GM23338 (cell line): ENCODE measurements around the gene SNX21. TPM values are rescaled to one million over a fixed set of nuclear protein-coding genes. Genes with fewer than 3 reads are reported as not detected.

ENCODE experiments used
- ATAC-seq: fragments of 200-7000 bp; cut with Tn5 transposase; 3 replicates; pipeline ENCODE4 v1.9.1; 2020
- DNase-seq: peaks from one replicate; pipeline ENCODE4 v3.0.0-alpha.2; 2015; ENCODE audit warnings: low spot score
- H2AFZ ChIP-seq: fragments of 200-600 bp; sonication (generic); 2 replicates; pipeline ENCODE4 v1.8.0; 2016; ENCODE audit warnings: antibody characterized with exemption, mild to moderate bottlenecking, moderate library complexity
- H3F3A ChIP-seq: fragments of 200-600 bp; sonication (generic); replicated peaks from 2 replicates; pipeline ENCODE4 v1.8.0; 2017; ENCODE audit warnings: antibody characterized with exemption, mixed run types, low read depth
- H3K27ac ChIP-seq: fragments of 200-600 bp; sonication (generic); 2 replicates; pipeline ENCODE4 v1.6.1; 2016; ENCODE audit warnings: low read depth
- H3K27me3 ChIP-seq: fragments of 200-600 bp; sonication (generic); 2 replicates; pipeline ENCODE4 v1.8.0; 2016; ENCODE audit warnings: mild to moderate bottlenecking, mixed run types, moderate library complexity; ENCODE audit not compliant: insufficient read depth
- H3K36me3 ChIP-seq: fragments of 200-600 bp; sonication (generic); 2 replicates; pipeline ENCODE4 v1.8.0; 2016; ENCODE audit warnings: mild to moderate bottlenecking; ENCODE audit not compliant: insufficient read depth
- H3K4me1 ChIP-seq: fragments of 200-600 bp; sonication (generic); 2 replicates; pipeline ENCODE4 v1.8.0; 2016; ENCODE audit warnings: mild to moderate bottlenecking, moderate library complexity; ENCODE audit not compliant: insufficient read depth
- H3K4me2 ChIP-seq: fragments of 200-600 bp; sonication (generic); 2 replicates; pipeline ENCODE4 v1.7.1; 2017; ENCODE audit warnings: mixed run types
- H3K4me3 ChIP-seq: fragments of 200-600 bp; sonication (generic); 2 replicates; pipeline ENCODE4 v1.6.1; 2016; ENCODE audit warnings: mixed run types
- H3K79me2 ChIP-seq: fragments of 200-600 bp; sonication (generic); replicated peaks from 2 replicates; pipeline ENCODE4 v1.8.0; 2017; ENCODE audit warnings: mild to moderate bottlenecking; ENCODE audit not compliant: insufficient read depth
- H3K9me2 ChIP-seq: fragments of 200-600 bp; sonication (generic); 2 replicates; pipeline ENCODE4 v1.8.0; 2017; ENCODE audit not compliant: insufficient read depth
- H4K20me1 ChIP-seq: fragments of 200-600 bp; sonication (generic); replicated peaks from 2 replicates; pipeline ENCODE4 v1.8.0; 2017; ENCODE audit warnings: mild to moderate bottlenecking; ENCODE audit not compliant: insufficient read depth
- H3K27ac Mint-ChIP-seq: 2 replicates; pipeline ENCODE4 v1.8.0; 2020; ENCODE audit warnings: inconsistent platforms, mild to moderate bottlenecking, moderate library complexity, mixed read lengths
- H3K27me3 Mint-ChIP-seq: 3 replicates; pipeline ENCODE4 v1.8.0; 2022; ENCODE audit warnings: low read depth, mild to moderate bottlenecking, moderate library complexity, mixed read lengths, inconsistent platforms; ENCODE audit not compliant: insufficient read depth, poor library complexity
- H3K36me3 Mint-ChIP-seq: 3 replicates; pipeline ENCODE4 v1.8.0; 2021; ENCODE audit warnings: low read depth, mild to moderate bottlenecking, inconsistent platforms, moderate library complexity, mixed read lengths
- H3K4me1 Mint-ChIP-seq: 3 replicates; pipeline ENCODE4 v1.8.0; 2020; ENCODE audit warnings: mild to moderate bottlenecking, inconsistent platforms, mixed read lengths
- H3K4me3 Mint-ChIP-seq: 3 replicates; pipeline ENCODE4 v1.8.0; 2021; ENCODE audit warnings: moderate library complexity, mild to moderate bottlenecking, inconsistent platforms, mixed read lengths
- H3K9me3 Mint-ChIP-seq: 3 replicates; pipeline ENCODE4 v1.8.0; 2020; ENCODE audit warnings: moderate library complexity, mild to moderate bottlenecking, inconsistent platforms, mixed read lengths
- CREB1 ChIP-seq: fragments of 250-450 bp; sonication (Bioruptor Pico); IDR thresholded peaks from 2 replicates; pipeline ENCODE4 v1.5.0; 2020; ENCODE audit warnings: low read depth, mild to moderate bottlenecking, moderate library complexity
- EZH2 ChIP-seq: fragments of 200-600 bp; sonication (generic); IDR thresholded peaks from one replicate; pipeline ENCODE4 v1.8.0; 2017; ENCODE audit warnings: antibody characterized with exemption, mild to moderate bottlenecking, low read depth; ENCODE audit not compliant: unreplicated experiment
- EZH2phosphoT487 ChIP-seq: fragments of 200-600 bp; sonication (generic); IDR thresholded peaks from one replicate; pipeline ENCODE4 v1.8.1; 2018; ENCODE audit warnings: antibody characterized with exemption; ENCODE audit not compliant: unreplicated experiment
- JUNB ChIP-seq: IDR thresholded peaks from one replicate; pipeline ENCODE4 v1.6.1; 2016; ENCODE audit warnings: antibody characterized with exemption; ENCODE audit not compliant: unreplicated experiment
- NANOG ChIP-seq: IDR thresholded peaks from 2 replicates; pipeline ENCODE4 v1.6.1; 2016; ENCODE audit warnings: antibody characterized with exemption, borderline replicate concordance
- POLR2AphosphoS5 ChIP-seq: IDR thresholded peaks from 2 replicates; pipeline ENCODE4 v1.6.1; 2016; ENCODE audit warnings: antibody characterized with exemption, low read depth
- STAT1 ChIP-seq: IDR thresholded peaks from one replicate; pipeline ENCODE4 v1.6.1; 2016; ENCODE audit warnings: antibody characterized with exemption; ENCODE audit not compliant: unreplicated experiment
- ZNF114 ChIP-seq: fragments of 250-450 bp; sonication (Bioruptor Pico); IDR thresholded peaks from 2 replicates; pipeline ENCODE4 v1.5.0; 2020; ENCODE audit warnings: mild to moderate bottlenecking, moderate library complexity
- ZNF331 ChIP-seq: fragments of 250-450 bp; sonication (Bioruptor Pico); IDR thresholded peaks from 2 replicates; pipeline ENCODE4 v1.5.0; 2020; ENCODE audit warnings: low read depth, mild to moderate bottlenecking, moderate library complexity
- polyA plus RNA-seq: library from polyadenylated mRNA; unstranded; fragments of >200 nt; fragmentation: Nextera tagmentation; extraction: Ambion mirVana; gene quantifications from 2 replicates; pipeline ENCODE4 v1.2.1, GENCODE V29; 2016
- total RNA-seq: library from RNA; depleted of rRNA; stranded (reverse); fragments of >200 nt; shearing (Covaris generic); gene quantifications from 2 replicates; pipeline ENCODE4 v1.2.3, GENCODE V29; 2014
- TF ChIP-seq, protein P1 (sequence below): IDR thresholded peaks from 2 replicates; pipeline ENCODE4 v1.6.1; 2016; ENCODE audit warnings: antibody characterized with exemption
- TF ChIP-seq, protein P2 (sequence below): IDR thresholded peaks from one replicate; pipeline ENCODE4 v1.6.1; 2018; ENCODE audit warnings: antibody characterized with exemption; ENCODE audit not compliant: unreplicated experiment
- TF ChIP-seq, protein P3 (sequence below): fragments of 250-450 bp; sonication (Bioruptor Pico); IDR thresholded peaks from 2 replicates; pipeline ENCODE4 v1.5.0; 2020; ENCODE audit warnings: mild to moderate bottlenecking, moderate library complexity
- TF ChIP-seq, protein P4 (sequence below), 2 experiments: fragments of 200-600 bp in 1 of 2; sonication (generic) in 1 of 2; conservative IDR thresholded peaks; 2 replicates each; pipeline versions ENCODE4 v1.5.1 to v1.6.1; 2016 to 2017; ENCODE audit warnings: antibody characterized with exemption in 2 of 2, low read depth in 2 of 2, mild to moderate bottlenecking in 2 of 2, moderate library complexity in 1 of 2

SNX21 gene
- total and polyA plus RNA-seq, 2 experiments from 2014 or later, result 13.3 to 31.5 TPM

DNA sequence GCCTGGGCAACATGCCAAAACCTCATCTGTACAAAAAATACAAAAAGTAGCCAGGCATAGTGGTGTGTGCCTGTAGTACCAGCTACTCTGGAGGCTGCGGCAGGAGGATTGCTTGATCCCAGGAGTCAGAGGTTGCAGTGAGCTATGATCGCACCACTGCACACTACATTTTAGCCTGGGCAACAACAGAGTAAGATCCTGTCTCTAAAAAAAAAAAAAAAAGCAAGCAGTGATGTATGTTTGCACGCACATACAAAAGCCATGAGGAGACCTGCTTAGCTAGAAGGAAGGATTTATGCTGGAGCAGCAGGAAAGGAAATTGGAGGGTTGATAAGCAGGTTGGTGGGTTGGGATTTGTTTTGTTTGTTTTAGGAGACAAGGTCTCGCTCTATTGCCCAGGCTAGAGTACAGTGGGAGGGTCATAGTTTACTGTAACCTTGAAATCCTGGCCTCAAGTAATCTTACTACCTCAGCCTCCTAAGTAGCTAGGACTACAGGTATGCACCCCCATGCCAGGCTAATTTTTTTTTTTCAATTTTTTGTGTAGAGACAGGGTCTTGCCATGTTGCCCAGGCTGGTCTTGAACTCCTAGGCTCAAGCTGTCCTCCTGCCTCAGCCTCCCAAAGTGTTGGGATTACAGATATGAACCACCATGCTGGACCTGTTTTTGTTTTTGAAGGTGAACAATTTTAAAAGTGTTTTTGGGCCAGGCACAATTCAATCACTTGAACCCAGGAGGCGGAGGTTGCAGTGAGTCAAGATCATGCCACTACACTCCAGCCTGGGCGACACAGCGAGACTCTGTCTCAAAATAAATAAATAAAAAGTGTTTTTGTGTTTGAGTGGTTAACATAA, 27.8 kb downstream of the SNX21 start:
- Histone ChIP-seq H3K79me2 (peaks cover 12% of the 10 kb centered on the region), H3K4me2 (no peak overlapping the region), H2AFZ (no peak overlapping the region), H3K27me3 (no peaks in the 10 kb centered on the region), H4K20me1 (no peaks in the 10 kb centered on the region), H3F3A (no peaks in the 10 kb centered on the region), H3K36me3 (0 out of 2 replicates have a peak, but pooled peaks cover 3% of the 10 kb centered on the region), H3K27ac (no peak overlapping the region), H3K9me2 (no peaks in the 10 kb centered on the region), H3K4me3 (no peak overlapping the region), H3K4me1 (peaks cover 21% of the 10 kb centered on the region)
- Mint-ChIP-seq H3K27me3 (peaks cover 3% of the 10 kb centered on the region), H3K4me3 (no peak overlapping the region), H3K4me1 (peaks cover 24% of the 10 kb centered on the region), H3K36me3 (peaks cover 3% of the 10 kb centered on the region; the same call in 2 of the 3 replicates), H3K9me3 (no peaks in the 10 kb centered on the region), H3K27ac (no peak overlapping the region)
- TF ChIP-seq ZNF331 (no peak), POLR2AphosphoS5 (no peak), EZH2phosphoT487 (no peak), CREB1 (CRISPR knock-in tag) (no peak), ZNF114 (CRISPR knock-in tag) (no peak), EZH2 (no peak), JUNB (no peak), STAT1 (no peak), NANOG (no peak)
- TF ChIP-seq, protein P1, sequence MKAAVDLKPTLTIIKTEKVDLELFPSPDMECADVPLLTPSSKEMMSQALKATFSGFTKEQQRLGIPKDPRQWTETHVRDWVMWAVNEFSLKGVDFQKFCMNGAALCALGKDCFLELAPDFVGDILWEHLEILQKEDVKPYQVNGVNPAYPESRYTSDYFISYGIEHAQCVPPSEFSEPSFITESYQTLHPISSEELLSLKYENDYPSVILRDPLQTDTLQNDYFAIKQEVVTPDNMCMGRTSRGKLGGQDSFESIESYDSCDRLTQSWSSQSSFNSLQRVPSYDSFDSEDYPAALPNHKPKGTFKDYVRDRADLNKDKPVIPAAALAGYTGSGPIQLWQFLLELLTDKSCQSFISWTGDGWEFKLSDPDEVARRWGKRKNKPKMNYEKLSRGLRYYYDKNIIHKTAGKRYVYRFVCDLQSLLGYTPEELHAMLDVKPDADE, result no peak
- TF ChIP-seq, protein P2, sequence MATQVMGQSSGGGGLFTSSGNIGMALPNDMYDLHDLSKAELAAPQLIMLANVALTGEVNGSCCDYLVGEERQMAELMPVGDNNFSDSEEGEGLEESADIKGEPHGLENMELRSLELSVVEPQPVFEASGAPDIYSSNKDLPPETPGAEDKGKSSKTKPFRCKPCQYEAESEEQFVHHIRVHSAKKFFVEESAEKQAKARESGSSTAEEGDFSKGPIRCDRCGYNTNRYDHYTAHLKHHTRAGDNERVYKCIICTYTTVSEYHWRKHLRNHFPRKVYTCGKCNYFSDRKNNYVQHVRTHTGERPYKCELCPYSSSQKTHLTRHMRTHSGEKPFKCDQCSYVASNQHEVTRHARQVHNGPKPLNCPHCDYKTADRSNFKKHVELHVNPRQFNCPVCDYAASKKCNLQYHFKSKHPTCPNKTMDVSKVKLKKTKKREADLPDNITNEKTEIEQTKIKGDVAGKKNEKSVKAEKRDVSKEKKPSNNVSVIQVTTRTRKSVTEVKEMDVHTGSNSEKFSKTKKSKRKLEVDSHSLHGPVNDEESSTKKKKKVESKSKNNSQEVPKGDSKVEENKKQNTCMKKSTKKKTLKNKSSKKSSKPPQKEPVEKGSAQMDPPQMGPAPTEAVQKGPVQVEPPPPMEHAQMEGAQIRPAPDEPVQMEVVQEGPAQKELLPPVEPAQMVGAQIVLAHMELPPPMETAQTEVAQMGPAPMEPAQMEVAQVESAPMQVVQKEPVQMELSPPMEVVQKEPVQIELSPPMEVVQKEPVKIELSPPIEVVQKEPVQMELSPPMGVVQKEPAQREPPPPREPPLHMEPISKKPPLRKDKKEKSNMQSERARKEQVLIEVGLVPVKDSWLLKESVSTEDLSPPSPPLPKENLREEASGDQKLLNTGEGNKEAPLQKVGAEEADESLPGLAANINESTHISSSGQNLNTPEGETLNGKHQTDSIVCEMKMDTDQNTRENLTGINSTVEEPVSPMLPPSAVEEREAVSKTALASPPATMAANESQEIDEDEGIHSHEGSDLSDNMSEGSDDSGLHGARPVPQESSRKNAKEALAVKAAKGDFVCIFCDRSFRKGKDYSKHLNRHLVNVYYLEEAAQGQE, result no peak
- TF ChIP-seq, protein P3, sequence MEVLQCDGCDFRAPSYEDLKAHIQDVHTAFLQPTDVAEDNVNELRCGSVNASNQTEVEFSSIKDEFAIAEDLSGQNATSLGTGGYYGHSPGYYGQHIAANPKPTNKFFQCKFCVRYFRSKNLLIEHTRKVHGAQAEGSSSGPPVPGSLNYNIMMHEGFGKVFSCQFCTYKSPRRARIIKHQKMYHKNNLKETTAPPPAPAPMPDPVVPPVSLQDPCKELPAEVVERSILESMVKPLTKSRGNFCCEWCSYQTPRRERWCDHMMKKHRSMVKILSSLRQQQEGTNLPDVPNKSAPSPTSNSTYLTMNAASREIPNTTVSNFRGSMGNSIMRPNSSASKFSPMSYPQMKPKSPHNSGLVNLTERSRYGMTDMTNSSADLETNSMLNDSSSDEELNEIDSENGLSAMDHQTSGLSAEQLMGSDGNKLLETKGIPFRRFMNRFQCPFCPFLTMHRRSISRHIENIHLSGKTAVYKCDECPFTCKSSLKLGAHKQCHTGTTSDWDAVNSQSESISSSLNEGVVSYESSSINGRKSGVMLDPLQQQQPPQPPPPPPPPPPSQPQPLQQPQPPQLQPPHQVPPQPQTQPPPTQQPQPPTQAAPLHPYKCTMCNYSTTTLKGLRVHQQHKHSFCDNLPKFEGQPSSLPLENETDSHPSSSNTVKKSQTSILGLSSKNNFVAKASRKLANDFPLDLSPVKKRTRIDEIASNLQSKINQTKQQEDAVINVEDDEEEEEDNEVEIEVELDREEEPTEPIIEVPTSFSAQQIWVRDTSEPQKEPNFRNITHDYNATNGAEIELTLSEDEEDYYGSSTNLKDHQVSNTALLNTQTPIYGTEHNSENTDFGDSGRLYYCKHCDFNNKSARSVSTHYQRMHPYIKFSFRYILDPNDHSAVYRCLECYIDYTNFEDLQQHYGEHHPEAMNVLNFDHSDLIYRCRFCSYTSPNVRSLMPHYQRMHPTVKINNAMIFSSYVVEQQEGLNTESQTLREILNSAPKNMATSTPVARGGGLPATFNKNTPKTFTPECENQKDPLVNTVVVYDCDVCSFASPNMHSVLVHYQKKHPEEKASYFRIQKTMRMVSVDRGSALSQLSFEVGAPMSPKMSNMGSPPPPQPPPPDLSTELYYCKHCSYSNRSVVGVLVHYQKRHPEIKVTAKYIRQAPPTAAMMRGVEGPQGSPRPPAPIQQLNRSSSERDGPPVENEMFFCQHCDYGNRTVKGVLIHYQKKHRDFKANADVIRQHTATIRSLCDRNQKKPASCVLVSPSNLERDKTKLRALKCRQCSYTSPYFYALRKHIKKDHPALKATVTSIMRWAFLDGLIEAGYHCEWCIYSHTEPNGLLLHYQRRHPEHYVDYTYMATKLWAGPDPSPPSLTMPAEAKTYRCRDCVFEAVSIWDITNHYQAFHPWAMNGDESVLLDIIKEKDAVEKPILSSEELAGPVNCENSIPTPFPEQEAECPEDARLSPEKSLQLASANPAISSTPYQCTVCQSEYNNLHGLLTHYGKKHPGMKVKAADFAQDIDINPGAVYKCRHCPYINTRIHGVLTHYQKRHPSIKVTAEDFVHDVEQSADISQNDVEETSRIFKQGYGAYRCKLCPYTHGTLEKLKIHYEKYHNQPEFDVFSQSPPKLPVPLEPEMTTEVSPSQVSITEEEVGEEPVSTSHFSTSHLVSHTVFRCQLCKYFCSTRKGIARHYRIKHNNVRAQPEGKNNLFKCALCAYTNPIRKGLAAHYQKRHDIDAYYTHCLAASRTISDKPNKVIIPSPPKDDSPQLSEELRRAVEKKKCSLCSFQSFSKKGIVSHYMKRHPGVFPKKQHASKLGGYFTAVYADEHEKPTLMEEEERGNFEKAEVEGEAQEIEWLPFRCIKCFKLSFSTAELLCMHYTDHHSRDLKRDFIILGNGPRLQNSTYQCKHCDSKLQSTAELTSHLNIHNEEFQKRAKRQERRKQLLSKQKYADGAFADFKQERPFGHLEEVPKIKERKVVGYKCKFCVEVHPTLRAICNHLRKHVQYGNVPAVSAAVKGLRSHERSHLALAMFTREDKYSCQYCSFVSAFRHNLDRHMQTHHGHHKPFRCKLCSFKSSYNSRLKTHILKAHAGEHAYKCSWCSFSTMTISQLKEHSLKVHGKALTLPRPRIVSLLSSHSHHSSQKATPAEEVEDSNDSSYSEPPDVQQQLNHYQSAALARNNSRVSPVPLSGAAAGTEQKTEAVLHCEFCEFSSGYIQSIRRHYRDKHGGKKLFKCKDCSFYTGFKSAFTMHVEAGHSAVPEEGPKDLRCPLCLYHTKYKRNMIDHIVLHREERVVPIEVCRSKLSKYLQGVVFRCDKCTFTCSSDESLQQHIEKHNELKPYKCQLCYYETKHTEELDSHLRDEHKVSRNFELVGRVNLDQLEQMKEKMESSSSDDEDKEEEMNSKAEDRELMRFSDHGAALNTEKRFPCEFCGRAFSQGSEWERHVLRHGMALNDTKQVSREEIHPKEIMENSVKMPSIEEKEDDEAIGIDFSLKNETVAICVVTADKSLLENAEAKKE (CRISPR knock-in tag), result no peak
- TF ChIP-seq, protein P4, sequence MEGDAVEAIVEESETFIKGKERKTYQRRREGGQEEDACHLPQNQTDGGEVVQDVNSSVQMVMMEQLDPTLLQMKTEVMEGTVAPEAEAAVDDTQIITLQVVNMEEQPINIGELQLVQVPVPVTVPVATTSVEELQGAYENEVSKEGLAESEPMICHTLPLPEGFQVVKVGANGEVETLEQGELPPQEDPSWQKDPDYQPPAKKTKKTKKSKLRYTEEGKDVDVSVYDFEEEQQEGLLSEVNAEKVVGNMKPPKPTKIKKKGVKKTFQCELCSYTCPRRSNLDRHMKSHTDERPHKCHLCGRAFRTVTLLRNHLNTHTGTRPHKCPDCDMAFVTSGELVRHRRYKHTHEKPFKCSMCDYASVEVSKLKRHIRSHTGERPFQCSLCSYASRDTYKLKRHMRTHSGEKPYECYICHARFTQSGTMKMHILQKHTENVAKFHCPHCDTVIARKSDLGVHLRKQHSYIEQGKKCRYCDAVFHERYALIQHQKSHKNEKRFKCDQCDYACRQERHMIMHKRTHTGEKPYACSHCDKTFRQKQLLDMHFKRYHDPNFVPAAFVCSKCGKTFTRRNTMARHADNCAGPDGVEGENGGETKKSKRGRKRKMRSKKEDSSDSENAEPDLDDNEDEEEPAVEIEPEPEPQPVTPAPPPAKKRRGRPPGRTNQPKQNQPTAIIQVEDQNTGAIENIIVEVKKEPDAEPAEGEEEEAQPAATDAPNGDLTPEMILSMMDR (conservative IDR thresholded peaks at IDR 0.05; ENCODE audit: low read depth in 2 of 2), result no peak
- DNase-seq, result no peak
- ATAC-seq, result no peak
